ENCODE results near the gene FBP2. TPM values are rescaled to one million over a fixed set of nuclear protein-coding genes. Genes with fewer than 3 reads are reported as not detected.

The FBP2 gene
- total RNA-seq, 2 experiments from 2014 or later: not detected

GRCh38 chr9:94528886-94529285 lies 64.7 kb downstream of the FBP2 start:
- ATAC-seq (ENCODE audit: poor library complexity) (no peak), DNase-seq (no peak)
- no peak overlapping the region for H3K27ac ChIP-seq (ENCODE audit: low read depth in 1 of 2, low read length in 2 of 2)
- H3K4me1 ChIP-seq (ENCODE audit: insufficient read depth, low read length): no peaks in the 10 kb centered on the region
- CTCF ChIA-PET: interaction anchor here (0.7 kb wide), 1 partner anchor 51 kb away, joined by 3 read pairs; no protein-coding TSS in a partner anchor
- H3K36me3 Mint-ChIP-seq (ENCODE audit: low read depth): no peaks in the 10 kb centered on the region
- peaks cover 0 to 2% of the 10 kb centered on the region in 2 experiments for H3K27me3 ChIP-seq (ENCODE audit: control insufficient read depth in 1 of 2, insufficient read depth in 2 of 2, low read length in 2 of 2)
- no peak for TF ChIP-seq CTCF (IDR thresholded peaks at IDR 0.05)
- no peaks in the 10 kb centered on the region for H3K36me3 ChIP-seq (ENCODE audit: insufficient read depth, low read length)
- no peak overlapping the region for H3K4me3 ChIP-seq (ENCODE audit: low read length)
- H3K4me3 Mint-ChIP-seq: no peak overlapping the region
- POLR2A ChIA-PET: no interaction called here
- intact Hi-C loops (cut with DNase I, micrococcal nuclease): no loop called here
- no peaks in the 10 kb centered on the region for H3K9me3 ChIP-seq (ENCODE audit: control insufficient read depth in 1 of 2, insufficient read depth in 1 of 2, low read length in 2 of 2)
- H3K27ac Mint-ChIP-seq: no peak overlapping the region
- H3K9me3 Mint-ChIP-seq: no peaks in the 10 kb centered on the region
- no peaks in the 10 kb centered on the region for H3K4me1 Mint-ChIP-seq (ENCODE audit: low read depth)
- H3K27me3 Mint-ChIP-seq: peaks cover 27% of the 10 kb centered on the region

- Histone ChIP-seq H3K36me3 (ENCODE audit: insufficient read depth, low read length) (no peaks in the 10 kb centered on the region), H3K4me1 (ENCODE audit: insufficient read depth, low read length) (no peaks in the 10 kb centered on the region), H3K27ac (ENCODE audit: low read depth in 1 of 2, low read length in 2 of 2) (no peak overlapping the region), H3K9me3 (ENCODE audit: control insufficient read depth in 1 of 2, insufficient read depth in 1 of 2, low read length in 2 of 2) (no peaks in the 10 kb centered on the region), H3K4me3 (ENCODE audit: low read length) (no peak overlapping the region), H3K27me3 (ENCODE audit: control insufficient read depth in 1 of 2, insufficient read depth in 2 of 2, low read length in 2 of 2) (peaks cover 0 to 2% of the 10 kb centered on the region in 2 experiments)
- ChIA-PET CTCF (no interaction called here), POLR2A (no interaction called here)
- Mint-ChIP-seq H3K9me3 (no peaks in the 10 kb centered on the region), H3K27me3 (peaks cover 27% of the 10 kb centered on the region), H3K4me3 (no peak overlapping the region), H3K27ac (no peak overlapping the region), H3K4me1 (ENCODE audit: low read depth) (no peaks in the 10 kb centered on the region), H3K36me3 (ENCODE audit: low read depth) (no peaks in the 10 kb centered on the region)
- intact Hi-C loops (cut with DNase I, micrococcal nuclease): no loop called here
- no peak for DNase-seq
- TF ChIP-seq CTCF (IDR thresholded peaks at IDR 0.05): no peak
- no peak for ATAC-seq (ENCODE audit: poor library complexity)
Observed at GRCh38 chr9:94526951-94527350, 66.7 kb downstream of the FBP2 start.

GRCh38 chr9:94526271-94526670 lies 67.4 kb downstream of the FBP2 start:
- intact Hi-C loops (cut with DNase I, micrococcal nuclease): no loop called here
- H3K4me1 ChIP-seq (ENCODE audit: insufficient read depth, low read length): no peaks in the 10 kb centered on the region
- CTCF ChIA-PET: no interaction called here
- H3K9me3 Mint-ChIP-seq: no peaks in the 10 kb centered on the region
- no peak overlapping the region for H3K27ac Mint-ChIP-seq
- DNase-seq (no peak), ATAC-seq (ENCODE audit: poor library complexity) (no peak)
- H3K4me3 Mint-ChIP-seq: no peak overlapping the region
- H3K27me3 Mint-ChIP-seq: peaks cover 22% of the 10 kb centered on the region
- no peak for TF ChIP-seq CTCF (IDR thresholded peaks at IDR 0.05)
- no peaks in the 10 kb centered on the region for H3K36me3 Mint-ChIP-seq (ENCODE audit: low read depth)
- H3K4me3 ChIP-seq (ENCODE audit: low read length): no peak overlapping the region
- POLR2A ChIA-PET: no interaction called here
- H3K9me3 ChIP-seq (ENCODE audit: control insufficient read depth in 1 of 2, insufficient read depth in 1 of 2, low read length in 2 of 2): no peaks in the 10 kb centered on the region
- H3K27me3 ChIP-seq (ENCODE audit: control insufficient read depth in 1 of 2, insufficient read depth in 2 of 2, low read length in 2 of 2): peaks cover 0 to 2% of the 10 kb centered on the region in 2 experiments
- no peak overlapping the region for H3K27ac ChIP-seq (ENCODE audit: low read depth in 1 of 2, low read length in 2 of 2)
- H3K36me3 ChIP-seq (ENCODE audit: insufficient read depth, low read length): no peaks in the 10 kb centered on the region
- H3K4me1 Mint-ChIP-seq (ENCODE audit: low read depth): no peaks in the 10 kb centered on the region

Measured in CD4-positive, alpha-beta T cell (primary cell).